Epithelial cell of proximal tubule (primary cell): Measurements from ENCODE around the gene STIM2. TPM values are rescaled to one million over a fixed set of nuclear protein-coding genes. Genes with fewer than 3 reads are reported as not detected.

Source experiments
- DNase-seq: peaks from one replicate; pipeline ENCODE4 v3.0.0-alpha.2; 2011; ENCODE audit warnings: low read depth
- H3K4me3 ChIP-seq: 2 replicates; pipeline ENCODE4 v1.5.1; 2011; ENCODE audit warnings: low read depth, mild to moderate bottlenecking, low read length
- CTCF ChIP-seq: conservative IDR thresholded peaks from 2 replicates; pipeline ENCODE4 v1.5.1; 2012; ENCODE audit warnings: low read depth, mild to moderate bottlenecking, low read length
- total RNA-seq: library from RNA; depleted of rRNA; stranded (reverse); fragments of >200 nt; gene quantifications from 2 replicates; pipeline ENCODE4 v1.2.3, GENCODE V29; 2015

STIM2 gene
- total RNA-seq, 1 donor from 2014 or later: 7.0 TPM

GRCh38 chr4:26860922-26861433, 337 bp downstream of the STIM2 start:
- peak overlapping the region; percentile 82 for H3K4me3 ChIP-seq
- TF ChIP-seq CTCF: no peak
- no peak for DNase-seq

- no peak for TF ChIP-seq CTCF
- no peak for DNase-seq
- H3K4me3 ChIP-seq: peak overlapping the region; percentile 82
These were observed 969 bp downstream of the STIM2 start for GRCh38 chr4:26861434-26862186.

- no peak for TF ChIP-seq CTCF
- no peak for DNase-seq
- peak overlapping the region; percentile 82 for H3K4me3 ChIP-seq
These were observed 1.8 kb downstream of the STIM2 start for GRCh38 chr4:26862381-26862915.

GRCh38 chr4:26863512-26863911, 2.9 kb downstream of the STIM2 start:
- TF ChIP-seq CTCF: no peak
- no peak for DNase-seq

GRCh38 chr4:26864899-26865298, 4.3 kb downstream of the STIM2 start:
- TF ChIP-seq CTCF: no peak
- no peak for DNase-seq
- H3K4me3 ChIP-seq: no peak overlapping the region

More at GRCh38 chr4:26863512-26863911, 2.9 kb downstream of the STIM2 start:
- H3K4me3 ChIP-seq: no peak overlapping the region

- TF ChIP-seq CTCF: no peak
- no peak overlapping the region for H3K4me3 ChIP-seq
These were observed 5.6 kb downstream of the STIM2 start for GRCh38 chr4:26866203-26866602.

More at GRCh38 chr4:26866203-26866602, 5.6 kb downstream of the STIM2 start:
- DNase-seq: no peak
